Tibial artery (tissue), 4 donors: Measurements from ENCODE around the gene KCNN3.

ENCODE experiments used
- DNase-seq, 2 donors: peaks; one replicate each; pipeline ENCODE4 v3.0.0-alpha.2; 2019
- H3K27ac ChIP-seq, 2 donors: fragments of 200-600 bp; sonication (generic) in 1 of 2; 1 replicate in 1 of 2; 2 replicates in 1 of 2; pipeline ENCODE4 v1.5.1; 2018 to 2019; ENCODE audit warnings: mild to moderate bottlenecking in 1 of 2
- H3K27me3 ChIP-seq, 2 donors: fragments of 200-600 bp; sonication (generic) in 1 of 2; one replicate each; pipeline versions ENCODE4 v1.5.1 to v1.6.0; 2016 to 2019
- H3K36me3 ChIP-seq, 3 donors: fragments of 200-600 bp; sonication (generic) in 2 of 3; one replicate each; pipeline ENCODE4 v1.5.1; 2016 to 2019; ENCODE audit warnings: mild to moderate bottlenecking in 2 of 3
- H3K4me1 ChIP-seq, 4 donors: fragments of 200-600 bp; sonication (generic) in 2 of 4; 1 replicate in 3 of 4; 2 replicates in 1 of 4; pipeline ENCODE4 v1.5.1; 2016 to 2019
- H3K4me3 ChIP-seq, 2 donors: fragments of 200-600 bp; sonication (generic) in 1 of 2; 1 replicate in 1 of 2; 2 replicates in 1 of 2; pipeline ENCODE4 v1.5.1; 2018 to 2019; ENCODE audit warnings: mild to moderate bottlenecking in 2 of 2
- H3K9me3 ChIP-seq, 3 donors: fragments of 200-600 bp; sonication (generic) in 1 of 3; one replicate each; pipeline ENCODE4 v1.5.1; 2016 to 2019
- intact Hi-C: fragments of 100-400 bp; cut with DNase I; formaldehyde crosslinking; loops from one replicate; pipeline ENCODE4 v1.15.0; 2023; ENCODE audit warnings: low total_unique reads
- TF ChIP-seq, protein P1 (sequence below), 2 experiments: fragments of 200-600 bp in 1 of 2; fragments of 450-650 bp in 1 of 2; IDR thresholded peaks; one replicate each; pipeline ENCODE4 v1.5.1; 2017 to 2019; ENCODE audit warnings: antibody characterized with exemption in 2 of 2, mild to moderate bottlenecking in 1 of 2, moderate library complexity in 1 of 2

KCNN3 gene

GRCh38 chr1:154842635-154843034, 27.4 kb downstream of the KCNN3 start:
- TF ChIP-seq, protein P1, sequence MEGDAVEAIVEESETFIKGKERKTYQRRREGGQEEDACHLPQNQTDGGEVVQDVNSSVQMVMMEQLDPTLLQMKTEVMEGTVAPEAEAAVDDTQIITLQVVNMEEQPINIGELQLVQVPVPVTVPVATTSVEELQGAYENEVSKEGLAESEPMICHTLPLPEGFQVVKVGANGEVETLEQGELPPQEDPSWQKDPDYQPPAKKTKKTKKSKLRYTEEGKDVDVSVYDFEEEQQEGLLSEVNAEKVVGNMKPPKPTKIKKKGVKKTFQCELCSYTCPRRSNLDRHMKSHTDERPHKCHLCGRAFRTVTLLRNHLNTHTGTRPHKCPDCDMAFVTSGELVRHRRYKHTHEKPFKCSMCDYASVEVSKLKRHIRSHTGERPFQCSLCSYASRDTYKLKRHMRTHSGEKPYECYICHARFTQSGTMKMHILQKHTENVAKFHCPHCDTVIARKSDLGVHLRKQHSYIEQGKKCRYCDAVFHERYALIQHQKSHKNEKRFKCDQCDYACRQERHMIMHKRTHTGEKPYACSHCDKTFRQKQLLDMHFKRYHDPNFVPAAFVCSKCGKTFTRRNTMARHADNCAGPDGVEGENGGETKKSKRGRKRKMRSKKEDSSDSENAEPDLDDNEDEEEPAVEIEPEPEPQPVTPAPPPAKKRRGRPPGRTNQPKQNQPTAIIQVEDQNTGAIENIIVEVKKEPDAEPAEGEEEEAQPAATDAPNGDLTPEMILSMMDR (IDR thresholded peaks at IDR 0.05) = no peak
- Histone ChIP-seq H3K4me3 (no peak overlapping the region), H3K4me1 (no peaks in the 10 kb centered on the region), H3K9me3 (no peaks in the 10 kb centered on the region), H3K36me3 (no peaks in the 10 kb centered on the region), H3K27ac (no peak overlapping the region), H3K27me3 (peaks cover 0 to 40% of the 10 kb centered on the region in 2 donors)
- no peak for DNase-seq
- intact Hi-C loops = no loop called here

DNA sequence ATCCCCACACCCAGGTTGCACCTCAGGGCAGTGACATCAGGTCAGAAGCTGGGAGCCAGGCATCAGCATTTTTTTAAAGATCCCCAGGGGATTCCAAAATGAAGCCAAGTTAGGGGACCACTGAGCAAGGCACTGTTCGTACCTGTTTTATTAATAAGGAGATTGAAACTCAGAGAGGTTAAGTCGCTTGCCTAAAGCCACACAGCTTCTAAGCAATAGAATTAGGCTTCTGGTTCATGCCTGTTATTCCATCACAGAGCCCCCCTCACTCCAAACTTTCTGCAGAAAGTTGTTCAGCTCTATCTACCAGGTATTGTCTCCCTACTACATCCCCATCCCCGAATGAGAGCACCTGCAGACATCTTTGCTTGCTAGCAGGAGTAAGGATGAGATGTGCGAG, 28.7 kb downstream of the KCNN3 start:
- DNase-seq = no peak
- Histone ChIP-seq H3K27me3 (peaks cover 0 to 35% of the 10 kb centered on the region in 2 donors), H3K9me3 (no peaks in the 10 kb centered on the region), H3K4me3 (no peak overlapping the region), H3K4me1 (no peaks in the 10 kb centered on the region), H3K36me3 (no peaks in the 10 kb centered on the region), H3K27ac (no peak overlapping the region)
- TF ChIP-seq, protein P1 (IDR thresholded peaks at IDR 0.05) = no peak
- intact Hi-C loops = no loop called here

DNA sequence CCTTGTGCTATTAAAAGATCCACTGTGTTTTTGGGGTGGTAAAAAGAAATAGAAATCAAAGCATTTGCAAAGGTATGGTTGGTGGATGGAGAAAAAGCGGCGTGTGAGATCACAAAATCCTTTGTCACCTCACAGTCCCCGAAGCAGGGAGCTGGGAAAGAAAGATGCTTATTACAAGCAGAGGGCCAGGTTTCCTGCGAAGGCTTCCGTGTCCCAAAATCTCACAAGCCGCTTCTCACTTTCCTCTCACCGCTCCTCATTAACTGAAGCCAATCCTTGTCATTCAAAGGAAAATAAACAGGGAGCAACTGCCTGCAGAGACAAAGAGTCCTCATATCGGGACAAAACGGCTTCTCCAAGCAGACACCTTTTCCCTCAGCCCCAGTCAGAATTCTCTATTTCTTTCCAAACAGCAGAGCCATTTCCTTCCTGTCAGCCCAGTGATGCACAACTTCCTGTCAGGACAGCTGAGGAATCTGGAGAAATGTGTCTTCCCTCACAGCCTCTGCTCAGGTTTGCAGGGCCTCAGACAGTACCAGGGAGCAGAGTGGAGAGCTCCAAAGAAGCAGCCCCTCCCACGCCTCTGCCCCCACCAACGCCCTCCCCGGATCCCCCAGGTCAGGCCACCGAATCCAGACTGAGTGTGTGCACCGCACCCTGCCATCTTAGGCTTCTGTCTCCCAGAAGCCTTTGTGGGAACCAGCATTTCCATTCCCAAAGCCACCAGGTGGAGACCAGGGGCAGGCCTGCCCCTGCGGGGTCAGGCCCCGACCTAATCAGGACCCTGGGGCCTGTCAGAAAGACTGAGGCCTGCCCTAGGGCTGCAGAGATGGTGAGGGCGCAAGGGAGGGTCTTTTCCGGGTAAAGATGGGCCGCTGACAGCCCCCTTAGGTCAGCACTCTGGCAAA, 29.6 kb downstream of the KCNN3 start:
- no peaks in the 10 kb centered on the region for H3K9me3 ChIP-seq
- no peak overlapping the region for H3K27ac ChIP-seq
- intact Hi-C loops = no loop called here
- H3K4me1 ChIP-seq = no peaks in the 10 kb centered on the region
- TF ChIP-seq, protein P1 (IDR thresholded peaks at IDR 0.05) = no peak
- H3K27me3 ChIP-seq = peaks cover 0 to 26% of the 10 kb centered on the region in 2 donors
- H3K4me3 ChIP-seq = no peak overlapping the region
- no peak for DNase-seq
- H3K36me3 ChIP-seq = no peaks in the 10 kb centered on the region

DNA sequence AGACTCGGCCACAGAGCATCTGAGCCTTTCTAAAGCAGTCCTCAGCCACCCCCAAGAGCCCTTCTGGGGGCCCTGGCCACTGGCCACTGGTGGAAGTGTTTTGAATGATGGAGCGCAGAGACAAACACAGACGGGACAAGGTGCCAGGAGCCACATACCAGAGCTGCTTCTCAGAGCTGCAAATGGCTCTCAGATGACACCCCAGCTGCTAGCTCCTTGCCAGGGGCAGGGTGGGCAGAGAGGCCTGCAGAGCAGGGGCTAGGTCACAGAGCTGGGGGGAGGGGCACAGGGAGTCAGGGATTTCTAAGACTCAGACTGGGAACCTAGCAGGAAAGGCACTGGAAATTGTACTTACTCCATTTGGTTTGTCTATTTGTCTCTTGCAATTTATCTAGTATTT, 30.4 kb downstream of the KCNN3 start:
- DNase-seq = no peak
- no peaks in the 10 kb centered on the region for H3K4me1 ChIP-seq

DNA sequence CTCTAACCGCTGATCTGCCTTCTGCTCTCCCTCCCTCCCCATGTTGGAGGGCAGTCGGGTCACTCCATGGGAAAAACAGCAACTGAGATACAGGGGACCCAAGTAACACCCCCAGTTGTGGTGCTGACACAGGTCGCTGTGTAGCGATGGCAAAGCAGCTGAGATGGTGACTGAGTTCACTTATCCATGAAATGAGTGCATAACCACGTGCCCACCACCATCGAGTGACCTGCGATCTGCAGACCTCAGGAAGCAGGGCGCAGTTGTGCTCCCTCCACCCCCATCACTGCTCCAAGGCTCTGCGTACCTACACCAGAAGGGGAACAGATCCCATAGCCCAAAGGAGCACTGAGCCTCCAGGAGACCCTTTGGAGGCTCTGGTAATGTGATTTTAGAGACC, 31.1 kb downstream of the KCNN3 start:
- TF ChIP-seq, protein P1 (IDR thresholded peaks at IDR 0.05) = no peak
- no peaks in the 10 kb centered on the region for H3K36me3 ChIP-seq
- H3K27ac ChIP-seq = no peak overlapping the region
- H3K9me3 ChIP-seq = no peaks in the 10 kb centered on the region
- no peaks in the 10 kb centered on the region for H3K4me1 ChIP-seq
- intact Hi-C loops = no loop called here
- no peak overlapping the region for H3K4me3 ChIP-seq
- DNase-seq = no peak
- peaks cover 0 to 23% of the 10 kb centered on the region in 2 donors for H3K27me3 ChIP-seq

More for the DNA sequence above, 30.4 kb downstream of the KCNN3 start:
- no peak overlapping the region for H3K27ac ChIP-seq
- peaks cover 0 to 23% of the 10 kb centered on the region in 2 donors for H3K27me3 ChIP-seq
- H3K36me3 ChIP-seq = no peaks in the 10 kb centered on the region
- no peaks in the 10 kb centered on the region for H3K9me3 ChIP-seq
- TF ChIP-seq, protein P1 (IDR thresholded peaks at IDR 0.05) = no peak
- H3K4me3 ChIP-seq = no peak overlapping the region
- intact Hi-C loops = no loop called here
